ES-I3 (cell line): ENCODE data around the gene GFOD1.

Experiments used
- H3K36me3 ChIP-seq: 2 replicates; pipeline ENCODE4 v1.6.1; 2013; ENCODE audit warnings: mild to moderate bottlenecking, low read length, control low read depth, moderate library complexity; ENCODE audit not compliant: insufficient read depth
- H3K4me1 ChIP-seq: 2 replicates; pipeline ENCODE4 v1.6.1; 2013; ENCODE audit warnings: mild to moderate bottlenecking, control low read depth, low read length; ENCODE audit not compliant: insufficient read depth
- H3K9ac ChIP-seq: 2 replicates; pipeline ENCODE4 v1.6.1; 2013; ENCODE audit warnings: low read depth, mild to moderate bottlenecking, low read length, moderate library complexity
- H3K9me3 ChIP-seq: 2 replicates; pipeline ENCODE4 v1.6.1; 2013; ENCODE audit warnings: mild to moderate bottlenecking, low read length, moderate library complexity; ENCODE audit not compliant: control insufficient read depth, insufficient read depth

The GFOD1 gene

GRCh38 chr6:13500915-13501314, 13.5 kb upstream of the GFOD1 start:
- H3K36me3 ChIP-seq, result no peaks in the 10 kb centered on the region
- no peaks in the 10 kb centered on the region for H3K9me3 ChIP-seq
- no peak overlapping the region for H3K9ac ChIP-seq
- peaks cover 11% of the 10 kb centered on the region for H3K4me1 ChIP-seq

- H3K9me3 ChIP-seq, result no peaks in the 10 kb centered on the region
- peaks cover 14% of the 10 kb centered on the region for H3K4me1 ChIP-seq
- H3K36me3 ChIP-seq, result no peaks in the 10 kb centered on the region
- no peak overlapping the region for H3K9ac ChIP-seq
Measured at GRCh38 chr6:13500264-13500663, 12.9 kb upstream of the GFOD1 start.

GRCh38 chr6:13496513-13497190, 9.3 kb upstream of the GFOD1 start:
- H3K36me3 ChIP-seq, result no peaks in the 10 kb centered on the region
- H3K9me3 ChIP-seq, result no peaks in the 10 kb centered on the region
- peaks cover 21% of the 10 kb centered on the region for H3K4me1 ChIP-seq
- no peak overlapping the region for H3K9ac ChIP-seq

- Histone ChIP-seq H3K9me3 (no peaks in the 10 kb centered on the region), H3K36me3 (no peaks in the 10 kb centered on the region), H3K4me1 (peaks cover 21% of the 10 kb centered on the region), H3K9ac (no peak overlapping the region)
Measured at GRCh38 chr6:13495818-13496217, 8.4 kb upstream of the GFOD1 start.

- Histone ChIP-seq H3K9me3 (no peaks in the 10 kb centered on the region), H3K36me3 (no peaks in the 10 kb centered on the region), H3K4me1 (peaks cover 21% of the 10 kb centered on the region), H3K9ac (no peak overlapping the region)
Measured at GRCh38 chr6:13495112-13495776, 7.8 kb upstream of the GFOD1 start.

- Histone ChIP-seq H3K9me3 (no peaks in the 10 kb centered on the region), H3K9ac (no peak overlapping the region), H3K4me1 (peaks cover 21% of the 10 kb centered on the region), H3K36me3 (no peaks in the 10 kb centered on the region)
Measured at GRCh38 chr6:13494137-13494536, 6.7 kb upstream of the GFOD1 start.

GRCh38 chr6:13493147-13493546, 5.7 kb upstream of the GFOD1 start:
- no peaks in the 10 kb centered on the region for H3K36me3 ChIP-seq
- H3K9ac ChIP-seq, result no peak overlapping the region
- H3K4me1 ChIP-seq, result peaks cover 21% of the 10 kb centered on the region
- H3K9me3 ChIP-seq, result no peaks in the 10 kb centered on the region

GRCh38 chr6:13492357-13492756, 5.0 kb upstream of the GFOD1 start:
- peaks cover 21% of the 10 kb centered on the region for H3K4me1 ChIP-seq
- H3K9ac ChIP-seq, result no peak overlapping the region
- H3K36me3 ChIP-seq, result no peaks in the 10 kb centered on the region
- no peaks in the 10 kb centered on the region for H3K9me3 ChIP-seq

- H3K36me3 ChIP-seq, result no peaks in the 10 kb centered on the region
- no peak overlapping the region for H3K9ac ChIP-seq
- no peaks in the 10 kb centered on the region for H3K9me3 ChIP-seq
- H3K4me1 ChIP-seq, result peaks cover 16% of the 10 kb centered on the region
Measured at GRCh38 chr6:13491538-13491937, 4.1 kb upstream of the GFOD1 start.

- no peaks in the 10 kb centered on the region for H3K9me3 ChIP-seq
- no peaks in the 10 kb centered on the region for H3K36me3 ChIP-seq
- peaks cover 9% of the 10 kb centered on the region for H3K4me1 ChIP-seq
- no peak overlapping the region for H3K9ac ChIP-seq
Measured at GRCh38 chr6:13490402-13490801, 3.0 kb upstream of the GFOD1 start.

GRCh38 chr6:13488896-13489237, 1.5 kb upstream of the GFOD1 start:
- no peaks in the 10 kb centered on the region for H3K9me3 ChIP-seq
- H3K36me3 ChIP-seq, result no peaks in the 10 kb centered on the region
- H3K9ac ChIP-seq, result no peak overlapping the region

GRCh38 chr6:13488015-13488895, 855 bp upstream of the GFOD1 start:
- Histone ChIP-seq H3K9me3 (no peaks in the 10 kb centered on the region), H3K36me3 (no peaks in the 10 kb centered on the region), H3K9ac (peak overlapping the region; percentile 63; the same call in 1 of the 2 replicates), H3K4me1 (peaks cover 8% of the 10 kb centered on the region; the same call in 1 of the 2 replicates)

More at GRCh38 chr6:13488896-13489237, 1.5 kb upstream of the GFOD1 start:
- peaks cover 11% of the 10 kb centered on the region for H3K4me1 ChIP-seq

GRCh38 chr6:13486679-13487121, 700 bp downstream of the GFOD1 start:
- H3K9ac ChIP-seq, result peak overlapping the region; percentile 79
- no peaks in the 10 kb centered on the region for H3K36me3 ChIP-seq
- peaks cover 8% of the 10 kb centered on the region; the same call in 1 of the 2 replicates for H3K4me1 ChIP-seq

GRCh38 chr6:13485923-13486562, 1.4 kb downstream of the GFOD1 start:
- H3K9ac ChIP-seq, result peak overlapping the region; percentile 79

More at GRCh38 chr6:13486679-13487121, 700 bp downstream of the GFOD1 start:
- no peaks in the 10 kb centered on the region for H3K9me3 ChIP-seq

More at GRCh38 chr6:13485923-13486562, 1.4 kb downstream of the GFOD1 start:
- Histone ChIP-seq H3K4me1 (peaks cover 8% of the 10 kb centered on the region; the same call in 1 of the 2 replicates), H3K9me3 (no peaks in the 10 kb centered on the region), H3K36me3 (no peaks in the 10 kb centered on the region)
